Stimulated activated CD8-positive, alpha-beta memory T cell treated with anti-CD3 and anti-CD28 coated beads, Interleukin-15, amount 100 ng/mL, for 48 hours (primary cell): ENCODE results near the gene ELF3.
"Not testable (repeated sequence)": the region's sequence is repeated elsewhere in the genome, so short reads cannot be mapped to it uniquely, and the experiment has no call there.

Source experiments
- DNase-seq, 2 donors: peaks; one replicate each; pipeline ENCODE4 v3.0.0-alpha.2; 2020; ENCODE audit warnings: low read depth in 2 of 2

Gene ELF3

GRCh38 chr1:202007805-202008489 is 2.4 kb upstream of the ELF3 start:
- no peak for DNase-seq

- DNase-seq = peak; percentile 8 to 32
Measured at GRCh38 chr1:202009326-202010179, 834 bp upstream of the ELF3 start.

- DNase-seq = no peak
Measured at GRCh38 chr1:202011994-202012393, 1.6 kb downstream of the ELF3 start.

DNA sequence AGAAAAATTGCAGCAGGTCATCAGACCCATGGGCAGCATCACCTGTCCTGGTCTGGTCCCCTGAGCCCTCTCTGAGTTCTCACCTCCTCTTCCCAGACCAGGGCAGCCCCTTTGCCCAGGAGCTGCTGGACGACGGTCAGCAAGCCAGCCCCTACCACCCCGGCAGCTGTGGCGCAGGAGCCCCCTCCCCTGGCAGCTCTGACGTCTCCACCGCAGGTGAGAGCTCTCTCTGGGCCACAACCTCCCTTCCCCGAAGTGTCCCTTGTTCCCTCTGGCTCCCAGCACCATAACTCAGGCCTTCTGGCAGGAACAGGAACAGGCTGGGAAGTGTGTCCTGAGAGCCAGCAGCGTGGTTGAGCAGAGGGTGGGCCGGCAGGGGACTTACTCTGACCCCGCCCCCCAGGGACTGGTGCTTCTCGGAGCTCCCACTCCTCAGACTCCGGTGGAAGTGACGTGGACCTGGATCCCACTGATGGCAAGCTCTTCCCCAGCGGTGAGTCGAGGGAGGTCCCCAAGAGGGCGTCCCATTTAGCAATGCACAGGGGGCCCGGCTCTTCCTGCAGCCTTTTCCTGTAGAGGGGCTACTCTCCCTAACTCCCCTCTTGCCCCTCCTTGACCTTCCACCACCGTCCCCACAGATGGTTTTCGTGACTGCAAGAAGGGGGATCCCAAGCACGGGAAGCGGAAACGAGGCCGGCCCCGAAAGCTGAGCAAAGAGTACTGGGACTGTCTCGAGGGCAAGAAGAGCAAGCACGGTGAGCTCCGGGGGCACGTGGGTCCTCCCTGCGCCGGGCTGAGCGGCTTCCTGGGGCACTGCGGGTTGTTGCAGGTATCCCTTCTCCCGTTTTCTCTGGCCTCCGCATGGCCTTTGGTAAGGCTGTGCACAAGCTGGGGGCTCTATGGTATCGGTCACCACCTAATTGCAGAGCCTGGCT is 2.4 kb downstream of the ELF3 start:
- no peak for DNase-seq

- no peak for DNase-seq
Measured at GRCh38 chr1:202013603-202014002, 3.2 kb downstream of the ELF3 start.

GRCh38 chr1:202014060-202014459 is 3.7 kb downstream of the ELF3 start:
- DNase-seq = no peak

GRCh38 chr1:202014915-202015661 is 4.7 kb downstream of the ELF3 start:
- no peak for DNase-seq

GRCh38 chr1:202015662-202015937 is 5.2 kb downstream of the ELF3 start:
- no peak for DNase-seq

GRCh38 chr1:202016022-202016810 is 5.8 kb downstream of the ELF3 start:
- no peak for DNase-seq

GRCh38 chr1:202016811-202017748 is 6.7 kb downstream of the ELF3 start:
- DNase-seq = no peak

GRCh38 chr1:202017749-202018467 is 7.5 kb downstream of the ELF3 start:
- no peak for DNase-seq

DNA sequence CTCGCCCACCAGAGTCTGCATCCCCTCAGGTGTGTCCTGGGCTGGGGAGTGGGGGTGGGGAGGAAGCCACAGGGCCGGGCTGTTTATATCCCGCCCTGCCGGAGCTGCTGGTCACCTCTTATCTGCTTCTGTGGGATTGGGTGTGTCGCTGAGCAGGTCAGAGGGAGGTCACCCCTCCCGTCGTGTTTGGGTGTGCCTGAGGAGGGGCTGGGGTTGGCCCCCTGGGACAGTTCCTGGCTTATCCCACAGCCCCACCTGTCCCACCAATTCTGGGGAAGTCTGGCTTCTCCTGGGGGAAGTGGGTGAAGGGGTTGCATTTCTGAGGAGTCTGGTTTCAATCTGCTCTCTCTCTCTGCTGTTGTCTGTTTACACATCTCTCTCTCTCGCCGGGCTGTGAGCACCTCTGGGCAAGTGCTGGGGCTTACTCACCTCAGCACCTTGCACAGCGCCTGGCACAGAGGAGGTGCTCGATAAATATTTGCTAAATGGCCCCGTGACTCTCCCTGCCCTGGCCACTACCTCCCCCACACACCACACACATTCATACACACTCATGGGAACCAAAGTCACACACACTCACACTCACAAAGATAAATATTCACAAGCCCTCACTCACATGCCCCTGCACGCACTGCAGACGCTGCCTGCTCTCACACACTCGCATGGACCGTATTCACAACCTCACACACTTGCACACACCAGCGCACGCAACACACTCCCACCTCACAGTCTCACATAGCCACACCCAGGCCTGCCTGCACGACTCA is 8.3 kb downstream of the ELF3 start:
- no peak for DNase-seq

DNA sequence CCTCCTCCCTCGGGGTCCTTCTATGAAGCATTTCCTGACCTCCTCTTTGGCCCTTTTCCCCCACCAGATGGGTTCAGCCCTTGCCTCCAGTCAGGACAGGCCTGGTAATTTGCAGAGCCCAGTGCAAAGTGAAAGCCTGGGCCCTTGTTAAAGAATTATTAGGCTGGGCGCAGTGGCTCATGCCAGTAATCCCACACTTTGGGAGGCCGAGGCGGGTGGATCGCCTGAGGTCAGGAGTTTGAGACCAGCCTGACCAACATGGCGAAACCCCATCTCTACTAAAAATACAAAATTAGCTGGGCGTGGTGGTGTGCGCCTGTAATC is 8.8 kb downstream of the ELF3 start:
- not testable (repeated sequence) for DNase-seq

DNA sequence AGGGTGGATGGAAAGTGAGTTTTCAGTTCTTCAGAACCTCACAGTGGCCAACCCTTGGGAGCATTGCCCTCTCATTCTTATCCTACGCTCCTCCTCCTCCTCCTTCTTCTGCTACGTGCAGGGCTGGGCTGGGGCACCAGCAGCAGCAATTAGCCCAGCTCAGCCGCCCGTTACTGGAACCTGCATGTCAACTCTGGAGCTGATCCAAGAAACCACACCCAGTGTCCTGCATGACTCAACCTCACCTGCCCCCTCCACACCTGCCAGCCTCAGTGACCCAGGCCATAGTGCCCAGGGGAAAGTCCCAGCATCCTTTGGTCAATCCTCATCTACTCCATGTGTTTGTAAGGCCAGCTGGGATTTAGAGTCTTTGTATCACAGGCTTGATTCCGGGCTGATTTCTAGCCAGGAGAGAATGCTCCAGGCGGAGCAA is 12.6 kb downstream of the ELF3 start:
- DNase-seq = no peak

DNA sequence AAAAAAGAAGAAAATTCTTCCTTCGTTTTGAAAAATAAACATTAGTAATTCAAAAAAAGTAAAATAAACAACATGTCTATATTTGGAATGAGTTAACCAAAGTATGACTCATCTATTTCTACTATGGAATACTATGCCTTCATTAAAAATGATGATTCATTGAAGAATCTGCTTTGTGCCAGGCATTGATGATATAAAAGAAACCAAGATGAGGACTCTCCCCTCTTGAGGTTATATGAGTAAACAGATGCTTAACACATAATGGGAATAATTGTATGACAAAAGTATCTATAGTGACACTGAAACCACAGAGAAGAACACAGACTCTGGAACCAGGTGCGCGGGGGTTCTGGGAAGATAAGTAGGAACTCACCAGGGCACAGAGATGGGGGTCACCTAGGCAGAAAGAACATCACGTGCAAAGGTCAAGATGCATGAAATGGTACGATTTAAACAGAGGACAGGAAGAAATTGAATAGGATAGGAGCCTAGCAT is 18.8 kb downstream of the ELF3 start:
- DNase-seq = no peak

DNA sequence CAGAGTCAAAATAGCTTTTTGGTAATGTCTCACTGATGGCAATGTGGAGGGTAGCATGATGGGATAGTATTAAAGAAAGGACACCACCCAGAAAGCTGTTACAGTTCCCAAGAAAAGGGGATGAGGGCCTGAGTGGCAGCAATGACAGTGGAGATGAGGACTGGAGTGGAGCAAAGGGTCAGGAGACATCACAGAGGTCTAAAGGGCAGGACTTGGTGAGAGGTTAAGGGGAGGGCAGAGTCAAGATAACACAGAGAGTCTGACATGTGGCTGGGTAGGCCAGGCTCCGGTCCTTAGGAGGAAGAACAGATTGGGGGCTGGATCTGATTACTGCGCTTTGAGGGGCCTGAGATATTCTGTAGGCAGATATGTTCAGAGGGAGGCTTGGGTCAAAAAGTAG is 19.3 kb downstream of the ELF3 start:
- no peak for DNase-seq

- no peak for DNase-seq
Measured at GRCh38 chr1:202031796-202032195, 21.4 kb downstream of the ELF3 start.

DNA sequence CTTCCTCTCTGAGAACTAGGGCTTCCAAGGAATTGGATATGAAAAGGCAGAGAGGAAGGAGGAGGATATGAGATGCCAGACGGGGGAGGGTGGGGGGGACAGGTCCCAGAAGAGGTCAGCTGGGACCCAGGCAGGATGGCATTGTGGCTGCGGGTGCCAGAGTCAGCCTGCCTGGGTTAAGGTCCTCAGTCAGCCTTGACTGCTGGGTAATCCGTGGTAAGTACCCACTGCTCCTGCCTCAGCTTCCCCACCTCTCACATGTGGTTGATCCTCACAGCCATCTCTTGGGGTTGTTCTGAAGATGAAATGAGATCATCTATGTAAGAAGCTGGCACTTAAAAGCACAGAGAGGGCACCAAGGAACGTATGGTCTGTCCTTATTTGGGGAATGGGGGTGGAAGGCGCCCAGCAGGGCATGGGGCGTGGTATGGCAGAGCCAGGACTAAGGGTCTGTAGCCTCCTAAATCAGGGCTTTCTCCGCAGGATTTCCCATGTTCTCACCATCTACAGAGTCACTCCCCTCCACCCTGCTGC is 23.8 kb downstream of the ELF3 start:
- DNase-seq = no peak
